ENCODE data around the gene EDEM1.

- TF ChIP-seq POLR2A (IDR thresholded peaks at IDR 0.05) (no peak), CTCF (IDR thresholded peaks at IDR 0.05) (no peak)
Observed at GRCh38 chr3:5238545-5238944, 51.0 kb downstream of the EDEM1 start.

Measured in uterus (tissue), 2 donors.